Measurements from ENCODE around the gene TOP2B.

The TOP2B gene

GRCh38 chr3:25683410-25683809 is 18.7 kb upstream of the TOP2B start:
- Mint-ChIP-seq H3K27ac (no peak overlapping the region), H3K9me3 (no peaks in the 10 kb centered on the region), H3K36me3 (no peaks in the 10 kb centered on the region), H3K4me3 (no peak overlapping the region), H3K27me3 (peaks cover under 1% of the 10 kb centered on the region), H3K4me1 (no peaks in the 10 kb centered on the region)
- ATAC-seq = no peak

GRCh38 chr3:25679642-25680302 is 15.1 kb upstream of the TOP2B start:
- H3K4me3 Mint-ChIP-seq = no peak overlapping the region
- no peak for ATAC-seq
- H3K27ac Mint-ChIP-seq = no peak overlapping the region
- no peaks in the 10 kb centered on the region for H3K36me3 Mint-ChIP-seq
- H3K9me3 Mint-ChIP-seq = no peaks in the 10 kb centered on the region
- H3K27me3 Mint-ChIP-seq = no peaks in the 10 kb centered on the region
- H3K4me1 Mint-ChIP-seq = no peaks in the 10 kb centered on the region

GRCh38 chr3:25679166-25679565 is 14.5 kb upstream of the TOP2B start:
- ATAC-seq = no peak
- no peaks in the 10 kb centered on the region for H3K27me3 Mint-ChIP-seq
- H3K4me1 Mint-ChIP-seq = no peaks in the 10 kb centered on the region
- no peak overlapping the region for H3K27ac Mint-ChIP-seq
- H3K9me3 Mint-ChIP-seq = no peaks in the 10 kb centered on the region
- H3K36me3 Mint-ChIP-seq = no peaks in the 10 kb centered on the region
- no peak overlapping the region for H3K4me3 Mint-ChIP-seq

GRCh38 chr3:25678581-25678980 is 13.9 kb upstream of the TOP2B start:
- Mint-ChIP-seq H3K9me3 (no peaks in the 10 kb centered on the region), H3K27ac (no peak overlapping the region), H3K4me3 (no peak overlapping the region), H3K4me1 (no peaks in the 10 kb centered on the region), H3K36me3 (no peaks in the 10 kb centered on the region), H3K27me3 (no peaks in the 10 kb centered on the region)
- ATAC-seq = no peak

GRCh38 chr3:25677121-25677520 is 12.4 kb upstream of the TOP2B start:
- Mint-ChIP-seq H3K4me1 (no peaks in the 10 kb centered on the region), H3K9me3 (no peaks in the 10 kb centered on the region), H3K27me3 (no peaks in the 10 kb centered on the region), H3K36me3 (peaks cover 5% of the 10 kb centered on the region), H3K4me3 (no peak overlapping the region), H3K27ac (no peak overlapping the region)
- ATAC-seq = no peak

GRCh38 chr3:25674670-25675069 is 10.0 kb upstream of the TOP2B start:
- Mint-ChIP-seq H3K27ac (no peak overlapping the region), H3K9me3 (no peaks in the 10 kb centered on the region), H3K4me3 (no peak overlapping the region), H3K4me1 (no peaks in the 10 kb centered on the region), H3K36me3 (peaks cover 5% of the 10 kb centered on the region), H3K27me3 (no peaks in the 10 kb centered on the region)
- ATAC-seq = no peak

- no peaks in the 10 kb centered on the region for H3K4me1 Mint-ChIP-seq
- peaks cover 5% of the 10 kb centered on the region for H3K36me3 Mint-ChIP-seq
- H3K4me3 Mint-ChIP-seq = no peak overlapping the region
- H3K27ac Mint-ChIP-seq = no peak overlapping the region
- ATAC-seq = no peak
- no peaks in the 10 kb centered on the region for H3K9me3 Mint-ChIP-seq
- no peaks in the 10 kb centered on the region for H3K27me3 Mint-ChIP-seq
These were observed 9.1 kb upstream of the TOP2B start for GRCh38 chr3:25673738-25674298.

GRCh38 chr3:25665315-25666280 is 891 bp upstream of the TOP2B start:
- H3K9me3 Mint-ChIP-seq = no peaks in the 10 kb centered on the region
- peak; percentile 65 for ATAC-seq
- H3K27ac Mint-ChIP-seq = peak overlapping the region; percentile 97
- H3K4me3 Mint-ChIP-seq = peak overlapping the region; percentile 91
- H3K36me3 Mint-ChIP-seq = no peaks in the 10 kb centered on the region
- peaks cover 40% of the 10 kb centered on the region for H3K4me1 Mint-ChIP-seq
- H3K27me3 Mint-ChIP-seq = no peaks in the 10 kb centered on the region

GRCh38 chr3:25663869-25664811 is 567 bp downstream of the TOP2B start:
- H3K27ac Mint-ChIP-seq = peak overlapping the region; percentile 97
- H3K4me1 Mint-ChIP-seq = peaks cover 53% of the 10 kb centered on the region

GRCh38 chr3:25663347-25663868 is 1.3 kb downstream of the TOP2B start:
- Mint-ChIP-seq H3K4me3 (peak overlapping the region; percentile 95), H3K27ac (peak overlapping the region; percentile 97), H3K4me1 (peaks cover 58% of the 10 kb centered on the region)

More at GRCh38 chr3:25663869-25664811, 567 bp downstream of the TOP2B start:
- ATAC-seq = peak; percentile 63
- Mint-ChIP-seq H3K9me3 (no peaks in the 10 kb centered on the region), H3K4me3 (peak overlapping the region; percentile 95), H3K36me3 (no peaks in the 10 kb centered on the region), H3K27me3 (no peaks in the 10 kb centered on the region)

GRCh38 chr3:25662736-25663320 is 1.9 kb downstream of the TOP2B start:
- Mint-ChIP-seq H3K27ac (peak overlapping the region; percentile 97), H3K4me3 (peak overlapping the region; percentile 95), H3K9me3 (no peaks in the 10 kb centered on the region), H3K4me1 (peaks cover 58% of the 10 kb centered on the region), H3K27me3 (no peaks in the 10 kb centered on the region), H3K36me3 (no peaks in the 10 kb centered on the region)
- ATAC-seq = no peak

More at GRCh38 chr3:25663347-25663868, 1.3 kb downstream of the TOP2B start:
- H3K9me3 Mint-ChIP-seq = no peaks in the 10 kb centered on the region
- H3K36me3 Mint-ChIP-seq = no peaks in the 10 kb centered on the region
- no peak for ATAC-seq
- no peaks in the 10 kb centered on the region for H3K27me3 Mint-ChIP-seq

- Mint-ChIP-seq H3K9me3 (no peaks in the 10 kb centered on the region), H3K36me3 (no peaks in the 10 kb centered on the region), H3K27me3 (no peaks in the 10 kb centered on the region), H3K4me3 (no peak overlapping the region), H3K4me1 (peaks cover 65% of the 10 kb centered on the region), H3K27ac (no peak overlapping the region)
- no peak for ATAC-seq
These were observed 2.8 kb downstream of the TOP2B start for GRCh38 chr3:25661694-25662437.

GRCh38 chr3:25658836-25659235 is 5.9 kb downstream of the TOP2B start:
- no peak overlapping the region for H3K4me3 Mint-ChIP-seq
- H3K9me3 Mint-ChIP-seq = no peaks in the 10 kb centered on the region
- ATAC-seq = no peak
- no peak overlapping the region for H3K27ac Mint-ChIP-seq
- H3K36me3 Mint-ChIP-seq = peaks cover 6% of the 10 kb centered on the region
- H3K4me1 Mint-ChIP-seq = peaks cover 70% of the 10 kb centered on the region
- no peaks in the 10 kb centered on the region for H3K27me3 Mint-ChIP-seq

GRCh38 chr3:25657293-25657692 is 7.4 kb downstream of the TOP2B start:
- Mint-ChIP-seq H3K27ac (no peak overlapping the region), H3K4me1 (peaks cover 72% of the 10 kb centered on the region), H3K27me3 (no peaks in the 10 kb centered on the region), H3K36me3 (peaks cover 9% of the 10 kb centered on the region), H3K9me3 (no peaks in the 10 kb centered on the region), H3K4me3 (no peak overlapping the region)
- no peak for ATAC-seq
